ENCODE results near the gene ALMS1. TPM values are rescaled to one million over a fixed set of nuclear protein-coding genes. Genes with fewer than 3 reads are reported as not detected.
"Not testable (repeated sequence)": the region's sequence is repeated elsewhere in the genome, so short reads cannot be mapped to it uniquely, and the experiment has no call there.

The ALMS1 gene
- total RNA-seq, 1 donor from 2014 or later: 12.8 TPM

GRCh38 chr2:73594251-73594650 is 208.6 kb downstream of the ALMS1 start:
- Histone ChIP-seq H3K9me3 (no peaks in the 10 kb centered on the region), H3K27me3 (no peaks in the 10 kb centered on the region), H3K27ac (no peak overlapping the region), H3K4me1 (no peaks in the 10 kb centered on the region), H3K4me3 (no peak overlapping the region), H3K36me3 (peaks cover 0 to 4% of the 10 kb centered on the region in 2 donors)
- intact Hi-C loops (cut with DNase I): no loop called here
- TF ChIP-seq CTCF (IDR thresholded peaks at IDR 0.05): no peak
- DNase-seq (ENCODE audit: low spot score in 2 of 2): no peak

GRCh38 chr2:73601780-73602179 is 216.1 kb downstream of the ALMS1 start:
- intact Hi-C loops (cut with DNase I): no loop called here
- Histone ChIP-seq H3K36me3 (peaks cover 34 to 36% of the 10 kb centered on the region in 2 donors), H3K27me3 (no peaks in the 10 kb centered on the region), H3K27ac (no peak overlapping the region), H3K4me1 (no peaks in the 10 kb centered on the region), H3K4me3 (no peak overlapping the region), H3K9me3 (no peaks in the 10 kb centered on the region)
- TF ChIP-seq CTCF (IDR thresholded peaks at IDR 0.05): no peak
- DNase-seq (ENCODE audit: low spot score in 2 of 2): no peak

- intact Hi-C loops (cut with DNase I); H3K9me3 ChIP-seq; H3K4me3 ChIP-seq; H3K27ac ChIP-seq; DNase-seq (ENCODE audit: low spot score in 2 of 2); H3K27me3 ChIP-seq; H3K4me1 ChIP-seq: not testable (repeated sequence)
- H3K36me3 ChIP-seq: peaks cover 34 to 36% of the 10 kb centered on the region in 2 donors
Measured at GRCh38 chr2:73603099-73603588, 217.5 kb downstream of the ALMS1 start.

- H3K4me3 ChIP-seq; H3K27ac ChIP-seq; H3K27me3 ChIP-seq; DNase-seq (ENCODE audit: low spot score in 2 of 2); H3K4me1 ChIP-seq; intact Hi-C loops (cut with DNase I); H3K9me3 ChIP-seq: not testable (repeated sequence)
- H3K36me3 ChIP-seq: peaks cover 41 to 46% of the 10 kb centered on the region in 2 donors
Measured at GRCh38 chr2:73604589-73604988, 219.0 kb downstream of the ALMS1 start.

GRCh38 chr2:73610111-73610510 is 224.5 kb downstream of the ALMS1 start:
- intact Hi-C loops (cut with DNase I): no loop called here

GRCh38 chr2:73611193-73611592 is 225.6 kb downstream of the ALMS1 start:
- Histone ChIP-seq H3K36me3 (peaks cover 6 to 17% of the 10 kb centered on the region in 2 donors), H3K9me3 (no peaks in the 10 kb centered on the region)

More at GRCh38 chr2:73610111-73610510, 224.5 kb downstream of the ALMS1 start:
- H3K4me1 ChIP-seq: no peaks in the 10 kb centered on the region
- H3K9me3 ChIP-seq: no peaks in the 10 kb centered on the region
- H3K36me3 ChIP-seq: peaks cover 6 to 17% of the 10 kb centered on the region in 2 donors
- no peak for TF ChIP-seq CTCF (IDR thresholded peaks at IDR 0.05)
- H3K27ac ChIP-seq: no peak overlapping the region
- H3K4me3 ChIP-seq: no peak overlapping the region
- no peaks in the 10 kb centered on the region for H3K27me3 ChIP-seq
- no peak for DNase-seq (ENCODE audit: low spot score in 2 of 2)

More at GRCh38 chr2:73611193-73611592, 225.6 kb downstream of the ALMS1 start:
- no peak overlapping the region for H3K4me3 ChIP-seq
- intact Hi-C loops (cut with DNase I): no loop called here
- DNase-seq (ENCODE audit: low spot score in 2 of 2): no peak
- TF ChIP-seq CTCF (IDR thresholded peaks at IDR 0.05): no peak
- no peaks in the 10 kb centered on the region for H3K4me1 ChIP-seq
- no peaks in the 10 kb centered on the region for H3K27me3 ChIP-seq
- H3K27ac ChIP-seq: no peak overlapping the region
